Activated T-cell treated with anti-CD3 and anti-CD28 coated beads, Interleukin-2, amount 50 U/mL, for 72 hours (primary cell): ENCODE results near the gene SEMA6A. TPM values are rescaled to one million over a fixed set of nuclear protein-coding genes. Genes with fewer than 3 reads are reported as not detected.

Experiments used
- ATAC-seq, 2 donors: fragments of 150-1000 bp; cut with Tn5 transposase; replicated peaks in 1 of 2; 2 replicates each; pipeline ENCODE4 v1.10.0; 2021; ENCODE audit warnings: moderate library complexity in 2 of 2, mild to moderate bottlenecking in 1 of 2
- DNase-seq, 2 donors: peaks; one replicate each; pipeline ENCODE4 v3.0.0; 2021 to 2022; ENCODE audit warnings: mixed read lengths in 1 of 2
- H3K27ac Mint-ChIP-seq: one replicate; pipeline ENCODE4 v1.8.0; 2022; ENCODE audit warnings: mild to moderate bottlenecking, moderate library complexity, mixed read lengths
- H3K27me3 Mint-ChIP-seq: one replicate; pipeline ENCODE4 v1.8.0; 2022; ENCODE audit warnings: low read depth, mixed read lengths
- H3K36me3 Mint-ChIP-seq, 2 donors: one replicate each; pipeline ENCODE4 v1.8.0; 2022; ENCODE audit warnings: mixed read lengths in 2 of 2, mild to moderate bottlenecking in 1 of 2; ENCODE audit not compliant: insufficient read depth in 2 of 2
- H3K4me1 Mint-ChIP-seq: one replicate; pipeline ENCODE4 v1.8.0; 2022; ENCODE audit warnings: low read depth, mixed read lengths
- H3K4me3 Mint-ChIP-seq, 2 donors: one replicate each; pipeline ENCODE4 v1.8.0; 2022; ENCODE audit warnings: mild to moderate bottlenecking in 2 of 2, mixed read lengths in 2 of 2, moderate library complexity in 2 of 2
- H3K9me3 Mint-ChIP-seq, 2 donors: one replicate each; pipeline ENCODE4 v1.8.0; 2022; ENCODE audit warnings: mixed read lengths in 2 of 2
- total RNA-seq, 2 donors: library from RNA; stranded (reverse); gene quantifications; one replicate each; pipeline ENCODE4 v1.2.3, GENCODE V29; 2022

Gene SEMA6A
- total RNA-seq, 2 donors from 2014 or later: 0.23 to 0.50 TPM

- no peak for ATAC-seq
- DNase-seq: no peak
- no peak overlapping the region for H3K4me3 Mint-ChIP-seq
- H3K27ac Mint-ChIP-seq: no peak overlapping the region
- peaks cover 0 to 2% of the 10 kb centered on the region in 2 donors for H3K9me3 Mint-ChIP-seq
- H3K36me3 Mint-ChIP-seq: peaks cover 0 to 1% of the 10 kb centered on the region in 2 donors
- peaks cover 6% of the 10 kb centered on the region for H3K4me1 Mint-ChIP-seq
- peaks cover 29% of the 10 kb centered on the region for H3K27me3 Mint-ChIP-seq
Measured at GRCh38 chr5:116585227-116585626, 10.6 kb upstream of the SEMA6A start.

- H3K27ac Mint-ChIP-seq: no peak overlapping the region
- no peak overlapping the region for H3K4me3 Mint-ChIP-seq
- peaks cover 0 to 3% of the 10 kb centered on the region in 2 donors for H3K36me3 Mint-ChIP-seq
- H3K27me3 Mint-ChIP-seq: peaks cover 41% of the 10 kb centered on the region
- ATAC-seq: no peak
- H3K9me3 Mint-ChIP-seq: peaks cover 0 to 2% of the 10 kb centered on the region in 2 donors
- DNase-seq: no peak
- H3K4me1 Mint-ChIP-seq: peaks cover 6% of the 10 kb centered on the region
Measured at GRCh38 chr5:116583862-116584222, 9.2 kb upstream of the SEMA6A start.

GRCh38 chr5:116583085-116583861, 8.7 kb upstream of the SEMA6A start:
- ATAC-seq: no peak
- peaks cover 0 to 2% of the 10 kb centered on the region in 2 donors for H3K9me3 Mint-ChIP-seq
- no peak overlapping the region for H3K4me3 Mint-ChIP-seq

GRCh38 chr5:116581910-116582309, 7.3 kb upstream of the SEMA6A start:
- Mint-ChIP-seq H3K4me3 (no peak overlapping the region), H3K4me1 (peaks cover 13% of the 10 kb centered on the region), H3K36me3 (peaks cover 0 to 3% of the 10 kb centered on the region in 2 donors), H3K9me3 (peaks cover 0 to 2% of the 10 kb centered on the region in 2 donors), H3K27me3 (peaks cover 51% of the 10 kb centered on the region), H3K27ac (no peak overlapping the region)
- ATAC-seq (no peak), DNase-seq (no peak)

More at GRCh38 chr5:116583085-116583861, 8.7 kb upstream of the SEMA6A start:
- peaks cover 0 to 3% of the 10 kb centered on the region in 2 donors for H3K36me3 Mint-ChIP-seq
- no peak overlapping the region for H3K27ac Mint-ChIP-seq
- H3K4me1 Mint-ChIP-seq: peaks cover 6% of the 10 kb centered on the region
- no peak for DNase-seq
- H3K27me3 Mint-ChIP-seq: peaks cover 47% of the 10 kb centered on the region

GRCh38 chr5:116579144-116579543, 4.5 kb upstream of the SEMA6A start:
- peaks cover 33% of the 10 kb centered on the region for H3K4me1 Mint-ChIP-seq

GRCh38 chr5:116578676-116579075, 4.1 kb upstream of the SEMA6A start:
- Mint-ChIP-seq H3K36me3 (peaks cover 0 to 7% of the 10 kb centered on the region in 2 donors), H3K27me3 (peaks cover 63% of the 10 kb centered on the region), H3K4me3 (no peak overlapping the region), H3K4me1 (peaks cover 34% of the 10 kb centered on the region), H3K27ac (no peak overlapping the region), H3K9me3 (peaks cover 0 to 2% of the 10 kb centered on the region in 2 donors)
- no peak for DNase-seq
- no peak for ATAC-seq

More at GRCh38 chr5:116579144-116579543, 4.5 kb upstream of the SEMA6A start:
- no peak for ATAC-seq
- no peak overlapping the region for H3K4me3 Mint-ChIP-seq
- DNase-seq: no peak
- H3K36me3 Mint-ChIP-seq: peaks cover 0 to 7% of the 10 kb centered on the region in 2 donors
- peak overlapping the region; percentile 20 for H3K27ac Mint-ChIP-seq
- H3K9me3 Mint-ChIP-seq: peaks cover 0 to 2% of the 10 kb centered on the region in 2 donors
- H3K27me3 Mint-ChIP-seq: peaks cover 63% of the 10 kb centered on the region

GRCh38 chr5:116577064-116577788, 2.6 kb upstream of the SEMA6A start:
- Mint-ChIP-seq H3K4me1 (peaks cover 32% of the 10 kb centered on the region), H3K4me3 (peak overlapping the region; percentile 48 to 76), H3K36me3 (peaks cover 2 to 7% of the 10 kb centered on the region in 2 donors), H3K27ac (no peak overlapping the region), H3K9me3 (peaks cover 0 to 2% of the 10 kb centered on the region in 2 donors), H3K27me3 (peaks cover 75% of the 10 kb centered on the region)
- DNase-seq (peak; percentile 34 to 37), ATAC-seq (peak; percentile 55 to 57)

GRCh38 chr5:116576053-116576713, 1.6 kb upstream of the SEMA6A start:
- DNase-seq (peak; percentile 72 to 73), ATAC-seq (peak; percentile 68 to 70)
- Mint-ChIP-seq H3K27ac (no peak overlapping the region), H3K27me3 (peaks cover 79% of the 10 kb centered on the region), H3K9me3 (peaks cover 0 to 1% of the 10 kb centered on the region in 2 donors), H3K4me3 (peak overlapping the region; percentile 76 to 98), H3K36me3 (peaks cover 2 to 7% of the 10 kb centered on the region in 2 donors), H3K4me1 (peaks cover 32% of the 10 kb centered on the region)

GRCh38 chr5:116575326-116576052, 866 bp upstream of the SEMA6A start:
- peak overlapping the region; percentile 65 for H3K27ac Mint-ChIP-seq
- no peak for ATAC-seq
- DNase-seq: peak in 1 of 2 donors; percentile 16

GRCh38 chr5:116573702-116574366, 789 bp downstream of the SEMA6A start:
- Mint-ChIP-seq H3K4me1 (peaks cover 32% of the 10 kb centered on the region), H3K9me3 (no peaks in the 10 kb centered on the region), H3K4me3 (peak overlapping the region; percentile 76 to 98), H3K27me3 (peaks cover 78% of the 10 kb centered on the region), H3K27ac (peak overlapping the region; percentile 81), H3K36me3 (peaks cover 2 to 4% of the 10 kb centered on the region in 2 donors)
- DNase-seq: peak in 1 of 2 donors; percentile 7
- ATAC-seq: no peak

More at GRCh38 chr5:116575326-116576052, 866 bp upstream of the SEMA6A start:
- peaks cover 79% of the 10 kb centered on the region for H3K27me3 Mint-ChIP-seq
- peak overlapping the region; percentile 76 to 98 for H3K4me3 Mint-ChIP-seq
- H3K36me3 Mint-ChIP-seq: peaks cover 2 to 7% of the 10 kb centered on the region in 2 donors
- no peaks in the 10 kb centered on the region for H3K9me3 Mint-ChIP-seq
- H3K4me1 Mint-ChIP-seq: peaks cover 32% of the 10 kb centered on the region

GRCh38 chr5:116573279-116573701, 1.3 kb downstream of the SEMA6A start:
- peaks cover 75% of the 10 kb centered on the region for H3K27me3 Mint-ChIP-seq
- H3K9me3 Mint-ChIP-seq: no peaks in the 10 kb centered on the region
- H3K27ac Mint-ChIP-seq: no peak overlapping the region
- ATAC-seq: no peak
- peak overlapping the region; percentile 76 to 98 for H3K4me3 Mint-ChIP-seq
- DNase-seq: peak in 1 of 2 donors; percentile 4
- peaks cover 2 to 4% of the 10 kb centered on the region in 2 donors for H3K36me3 Mint-ChIP-seq
- peaks cover 32% of the 10 kb centered on the region for H3K4me1 Mint-ChIP-seq
